ENCODE data around the gene BRWD1. TPM values are rescaled to one million over a fixed set of nuclear protein-coding genes. Genes with fewer than 3 reads are reported as not detected.

The BRWD1 gene
- total RNA-seq, 1 donor from 2014 or later, result 40.3 TPM

GRCh38 chr21:39312112-39313041 lies 1.1 kb downstream of the BRWD1 start:
- Mint-ChIP-seq H3K36me3 (ENCODE audit: low read depth) (peaks cover 27% of the 10 kb centered on the region), H3K9me3 (no peaks in the 10 kb centered on the region), H3K4me3 (peak overlapping the region; percentile 86), H3K27ac (peak overlapping the region; percentile 91), H3K27me3 (no peaks in the 10 kb centered on the region), H3K4me1 (peaks cover 42% of the 10 kb centered on the region)
- peak; percentile 86 for ATAC-seq (ENCODE audit: low read depth)
- ChIA-PET CTCF (interaction anchor here (1.7 kb wide), 1 partner anchor 75 kb away, joined by 5 read pairs; no protein-coding TSS in a partner anchor), POLR2A (interaction anchor here (0.6 to 4.5 kb wide), 8 partner anchors 27 to 1944 kb away, joined by 3 to 84 read pairs (median 4); partner anchors contain the start of genes HMGN1 and PSMG1)
- no peak for TF ChIP-seq CTCF (IDR thresholded peaks at IDR 0.05)
- intact Hi-C loops (cut with micrococcal nuclease), result loop anchor here (1.0 to 2.0 kb wide), 4 partner anchors 37 to 1748 kb away; partner anchors contain the start of genes HMGN1, LCA5L and PSMG1
- peak; percentile 94 for DNase-seq

GRCh38 chr21:39311164-39311563 lies 2.3 kb downstream of the BRWD1 start:
- ChIA-PET CTCF (no interaction called here), POLR2A (no interaction called here)
- peaks cover 30% of the 10 kb centered on the region for H3K36me3 Mint-ChIP-seq (ENCODE audit: low read depth)
- intact Hi-C loops (cut with micrococcal nuclease), result no loop called here
- no peak for TF ChIP-seq CTCF (IDR thresholded peaks at IDR 0.05)
- no peak overlapping the region for H3K27ac Mint-ChIP-seq
- DNase-seq, result no peak
- no peak for ATAC-seq (ENCODE audit: low read depth)
- H3K4me3 Mint-ChIP-seq, result no peak overlapping the region
- peaks cover 43% of the 10 kb centered on the region for H3K4me1 Mint-ChIP-seq
- H3K27me3 Mint-ChIP-seq, result no peaks in the 10 kb centered on the region
- no peaks in the 10 kb centered on the region for H3K9me3 Mint-ChIP-seq

- ATAC-seq (ENCODE audit: low read depth) (no peak), DNase-seq (no peak)
- Mint-ChIP-seq H3K27me3 (no peaks in the 10 kb centered on the region), H3K27ac (no peak overlapping the region), H3K4me3 (no peak overlapping the region), H3K36me3 (ENCODE audit: low read depth) (peaks cover 47% of the 10 kb centered on the region), H3K9me3 (no peaks in the 10 kb centered on the region), H3K4me1 (peaks cover 29% of the 10 kb centered on the region)
- POLR2A ChIA-PET, result no interaction called here
- no peak for TF ChIP-seq CTCF (IDR thresholded peaks at IDR 0.05)
- CTCF ChIA-PET, result no interaction called here
- intact Hi-C loops (cut with micrococcal nuclease), result no loop called here
Measured at GRCh38 chr21:39307466-39307865, 6.0 kb downstream of the BRWD1 start.

- ATAC-seq (ENCODE audit: low read depth) (no peak), DNase-seq (no peak)
- H3K4me1 Mint-ChIP-seq, result peaks cover 9% of the 10 kb centered on the region
- ChIA-PET CTCF (no interaction called here), POLR2A (interaction anchor here (0.6 kb wide), 2 partner anchors 17 to 87 kb away, joined by 3 to 4 read pairs; no protein-coding TSS in a partner anchor)
- no peak overlapping the region for H3K27ac Mint-ChIP-seq
- H3K4me3 Mint-ChIP-seq, result no peak overlapping the region
- H3K27me3 Mint-ChIP-seq, result no peaks in the 10 kb centered on the region
- intact Hi-C loops (cut with micrococcal nuclease), result no loop called here
- TF ChIP-seq CTCF (IDR thresholded peaks at IDR 0.05), result no peak
- peaks cover 7% of the 10 kb centered on the region for H3K9me3 Mint-ChIP-seq
- H3K36me3 Mint-ChIP-seq (ENCODE audit: low read depth), result peaks cover 62% of the 10 kb centered on the region
Measured at GRCh38 chr21:39300587-39300986, 12.8 kb downstream of the BRWD1 start.

GRCh38 chr21:39296891-39297290 lies 16.5 kb downstream of the BRWD1 start:
- ATAC-seq (ENCODE audit: low read depth), result no peak
- peaks cover 9% of the 10 kb centered on the region for H3K4me1 Mint-ChIP-seq
- no peak for TF ChIP-seq CTCF (IDR thresholded peaks at IDR 0.05)
- no peak overlapping the region for H3K4me3 Mint-ChIP-seq
- H3K27me3 Mint-ChIP-seq, result no peaks in the 10 kb centered on the region
- peaks cover 7% of the 10 kb centered on the region for H3K9me3 Mint-ChIP-seq
- peaks cover 74% of the 10 kb centered on the region for H3K36me3 Mint-ChIP-seq (ENCODE audit: low read depth)
- no peak for DNase-seq
- ChIA-PET POLR2A (no interaction called here), CTCF (no interaction called here)
- no peak overlapping the region for H3K27ac Mint-ChIP-seq
- intact Hi-C loops (cut with micrococcal nuclease), result loop anchor here (5.0 kb wide), 1 partner anchor 35 kb away; no protein-coding TSS in a partner anchor
